GM12878 (cell line): ENCODE results near the gene GOSR1.

Experiments used
- CTCF ChIP-seq, 3 experiments: IDR thresholded peaks in 2 of 3; conservative IDR thresholded peaks in 1 of 3; 2 replicates each; pipeline ENCODE4 v1.5.1; 2011; ENCODE audit warnings: low read depth in 3 of 3, low read length in 3 of 3, mild to moderate bottlenecking in 3 of 3, control low read depth in 2 of 3, moderate library complexity in 2 of 3, inconsistent platforms in 1 of 3, mixed read lengths in 1 of 3; ENCODE audit not compliant: control insufficient read depth in 2 of 3, insufficient read depth in 1 of 3; ENCODE audit errors: extremely low read depth in 1 of 3
- HCFC1 ChIP-seq: fragments of 150-350 bp; IDR thresholded peaks from 2 replicates; pipeline ENCODE4 v1.6.1; 2014; ENCODE audit warnings: low read length
- IRF3 ChIP-seq: fragments of 450-650 bp; IDR thresholded peaks from 2 replicates; pipeline ENCODE4 v1.6.1; 2014; ENCODE audit warnings: mild to moderate bottlenecking
- JUND ChIP-seq: IDR thresholded peaks from 2 replicates; pipeline ENCODE4 v1.6.1; 2012; ENCODE audit warnings: low read depth, mild to moderate bottlenecking, low read length, improper control_type of control experiment, moderate library complexity
- POLR2A ChIP-seq: IDR thresholded peaks from 2 replicates; pipeline ENCODE4 v1.6.1; 2011; ENCODE audit warnings: low read depth, mild to moderate bottlenecking, low read length
- POLR2AphosphoS5 ChIP-seq: IDR thresholded peaks from 2 replicates; pipeline ENCODE4 v1.6.1; 2011; ENCODE audit warnings: mild to moderate bottlenecking, low read length, inconsistent platforms
- RB1 ChIP-seq: fragments of 450-650 bp; formaldehyde crosslinking; IDR thresholded peaks from 2 replicates; pipeline ENCODE4 v1.6.1; 2017; ENCODE audit warnings: mild to moderate bottlenecking, borderline replicate concordance
- RBBP5 ChIP-seq: fragments of 200-600 bp; sonication (generic); conservative IDR thresholded peaks from 2 replicates; pipeline ENCODE4 v1.6.1; 2016

- TF ChIP-seq POLR2A, result no peak
- TF ChIP-seq POLR2AphosphoS5, result no peak
- TF ChIP-seq RBBP5, result no peak
- no peak for TF ChIP-seq IRF3
- TF ChIP-seq CTCF (IDR thresholded peaks at IDR 0.05 in 2 of 3, conservative IDR thresholded peaks at IDR 0.05 in 1 of 3; ENCODE audit: control insufficient read depth in 2 of 3, extremely low read depth in 1 of 3, insufficient read depth in 1 of 3, low read depth in 3 of 3, low read length in 3 of 3), result no peak
- TF ChIP-seq JUND, result no peak
- no peak for TF ChIP-seq RB1
- no peak for TF ChIP-seq HCFC1
These were observed 94.7 kb downstream of the GOSR1 start for GRCh38 chr17:30571921-30572320.
